ENCODE measurements around the gene CRACDL.

- TF ChIP-seq CTCF (conservative IDR thresholded peaks at IDR 0.05; ENCODE audit: low read depth, low read length) (no peak), EZH2 (IDR thresholded peaks at IDR 0.05; ENCODE audit: low read length, unreplicated experiment) (no peak)
Observed at GRCh38 chr2:98793897-98794830, 141.9 kb downstream of the CRACDL start.

All from PC-3 (cell line).